ENCODE results near the gene TRH.

TRH gene

GRCh38 chr3:129943020-129943419 is 31.5 kb upstream of the TRH start:
- no peak for DNase-seq
- H3K27me3 ChIP-seq (replicated peaks; ENCODE audit: control insufficient read depth, insufficient read depth, low read length, poor library complexity, severe bottlenecking), result no peaks in the 10 kb centered on the region
- no peak overlapping the region for H3K4me3 ChIP-seq (ENCODE audit: insufficient read depth, low read depth, low read length, poor library complexity, severe bottlenecking)
- no peaks in the 10 kb centered on the region for H3K36me3 ChIP-seq (ENCODE audit: control insufficient read depth, insufficient read depth, low read length)
- no peaks in the 10 kb centered on the region for H3K4me1 ChIP-seq (ENCODE audit: control insufficient read depth, insufficient read depth, low read length, poor library complexity, severe bottlenecking)
- no peaks in the 10 kb centered on the region for H3K9me3 ChIP-seq (ENCODE audit: control insufficient read depth, low read length)
- no peak overlapping the region for H3K27ac ChIP-seq (ENCODE audit: insufficient read depth, low read length, poor library complexity, severe bottlenecking)

DNA sequence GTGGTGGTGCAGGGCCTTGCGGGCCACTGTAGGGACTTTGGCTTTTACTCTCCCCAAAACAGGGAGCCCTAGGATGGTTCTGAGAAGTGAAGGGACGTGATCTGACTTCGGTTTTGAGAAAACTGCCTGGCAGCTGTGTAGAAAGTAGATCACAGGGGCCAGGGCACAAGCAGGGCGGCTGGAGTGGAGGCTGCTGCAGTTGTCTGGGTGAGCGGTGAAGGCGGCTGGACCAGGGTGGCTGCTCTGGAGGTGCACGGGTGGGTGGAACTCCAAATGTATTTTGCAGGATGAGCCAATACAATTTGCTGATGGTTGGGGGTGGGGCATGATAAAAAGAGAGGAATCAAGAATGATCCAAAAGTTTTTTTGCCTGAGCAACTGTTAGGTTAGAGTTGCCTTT is 29.8 kb upstream of the TRH start:
- DNase-seq, result no peak
- Histone ChIP-seq H3K27ac (ENCODE audit: insufficient read depth, low read length, poor library complexity, severe bottlenecking) (no peak overlapping the region), H3K4me1 (ENCODE audit: control insufficient read depth, insufficient read depth, low read length, poor library complexity, severe bottlenecking) (no peaks in the 10 kb centered on the region), H3K27me3 (replicated peaks; ENCODE audit: control insufficient read depth, insufficient read depth, low read length, poor library complexity, severe bottlenecking) (no peaks in the 10 kb centered on the region), H3K36me3 (ENCODE audit: control insufficient read depth, insufficient read depth, low read length) (no peaks in the 10 kb centered on the region), H3K9me3 (ENCODE audit: control insufficient read depth, low read length) (no peaks in the 10 kb centered on the region), H3K4me3 (ENCODE audit: insufficient read depth, low read depth, low read length, poor library complexity, severe bottlenecking) (no peak overlapping the region)

DNA sequence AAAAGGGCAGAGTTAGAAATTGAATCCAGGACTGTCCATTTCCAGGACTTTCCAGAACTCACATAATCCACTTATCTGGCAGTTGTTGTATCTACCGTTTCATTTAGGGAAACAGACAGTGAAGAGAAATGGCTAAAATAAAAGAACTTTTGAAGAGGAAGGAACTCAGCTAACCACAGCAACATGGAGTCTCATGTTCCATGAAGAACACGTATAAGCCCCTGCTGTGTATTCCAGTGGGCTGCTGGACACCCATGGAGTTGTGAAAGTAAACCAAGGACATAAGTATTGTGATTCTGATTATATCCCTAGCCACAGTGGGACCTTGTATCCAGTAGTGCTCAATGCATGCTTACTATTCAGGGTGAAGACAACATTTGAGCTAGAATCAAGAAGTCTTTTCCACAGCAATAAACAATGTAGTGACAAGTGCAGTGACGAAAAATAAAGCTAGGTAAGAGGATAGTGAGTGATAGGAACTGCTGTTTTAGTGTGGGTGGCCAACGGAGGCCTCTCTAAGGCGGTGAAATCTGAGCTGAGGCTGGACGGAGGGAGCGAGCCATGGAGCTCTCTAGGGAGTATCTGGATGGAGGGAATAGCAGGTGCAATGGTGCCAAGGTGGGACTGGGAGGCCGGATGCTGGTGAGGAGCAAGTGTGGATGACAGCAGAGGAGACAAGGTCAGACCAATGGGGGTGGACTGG is 26.8 kb upstream of the TRH start:
- no peaks in the 10 kb centered on the region for H3K9me3 ChIP-seq (ENCODE audit: control insufficient read depth, low read length)
- no peaks in the 10 kb centered on the region for H3K36me3 ChIP-seq (ENCODE audit: control insufficient read depth, insufficient read depth, low read length)
- H3K4me3 ChIP-seq (ENCODE audit: insufficient read depth, low read depth, low read length, poor library complexity, severe bottlenecking), result no peak overlapping the region
- no peak overlapping the region for H3K27ac ChIP-seq (ENCODE audit: insufficient read depth, low read length, poor library complexity, severe bottlenecking)
- DNase-seq, result no peak
- H3K27me3 ChIP-seq (replicated peaks; ENCODE audit: control insufficient read depth, insufficient read depth, low read length, poor library complexity, severe bottlenecking), result no peaks in the 10 kb centered on the region
- no peaks in the 10 kb centered on the region for H3K4me1 ChIP-seq (ENCODE audit: control insufficient read depth, insufficient read depth, low read length, poor library complexity, severe bottlenecking)

- no peaks in the 10 kb centered on the region for H3K36me3 ChIP-seq (ENCODE audit: control insufficient read depth, insufficient read depth, low read length)
- H3K9me3 ChIP-seq (ENCODE audit: control insufficient read depth, low read length), result no peaks in the 10 kb centered on the region
- H3K4me1 ChIP-seq (ENCODE audit: control insufficient read depth, insufficient read depth, low read length, poor library complexity, severe bottlenecking), result no peaks in the 10 kb centered on the region
- no peaks in the 10 kb centered on the region for H3K27me3 ChIP-seq (replicated peaks; ENCODE audit: control insufficient read depth, insufficient read depth, low read length, poor library complexity, severe bottlenecking)
- H3K27ac ChIP-seq (ENCODE audit: insufficient read depth, low read length, poor library complexity, severe bottlenecking), result no peak overlapping the region
- no peak overlapping the region for H3K4me3 ChIP-seq (ENCODE audit: insufficient read depth, low read depth, low read length, poor library complexity, severe bottlenecking)
- DNase-seq, result no peak
Measured at GRCh38 chr3:129950318-129951046, 24.0 kb upstream of the TRH start.

- H3K9me3 ChIP-seq (ENCODE audit: control insufficient read depth, low read length), result no peaks in the 10 kb centered on the region
- DNase-seq, result no peak
- H3K4me3 ChIP-seq (ENCODE audit: insufficient read depth, low read depth, low read length, poor library complexity, severe bottlenecking), result no peak overlapping the region
- H3K4me1 ChIP-seq (ENCODE audit: control insufficient read depth, insufficient read depth, low read length, poor library complexity, severe bottlenecking), result no peaks in the 10 kb centered on the region
- no peaks in the 10 kb centered on the region for H3K36me3 ChIP-seq (ENCODE audit: control insufficient read depth, insufficient read depth, low read length)
- no peaks in the 10 kb centered on the region for H3K27me3 ChIP-seq (replicated peaks; ENCODE audit: control insufficient read depth, insufficient read depth, low read length, poor library complexity, severe bottlenecking)
- H3K27ac ChIP-seq (ENCODE audit: insufficient read depth, low read length, poor library complexity, severe bottlenecking), result no peak overlapping the region
Measured at GRCh38 chr3:129952556-129953355, 21.8 kb upstream of the TRH start.

- no peaks in the 10 kb centered on the region for H3K36me3 ChIP-seq (ENCODE audit: control insufficient read depth, insufficient read depth, low read length)
- DNase-seq, result no peak
- no peak overlapping the region for H3K27ac ChIP-seq (ENCODE audit: insufficient read depth, low read length, poor library complexity, severe bottlenecking)
- no peaks in the 10 kb centered on the region for H3K27me3 ChIP-seq (replicated peaks; ENCODE audit: control insufficient read depth, insufficient read depth, low read length, poor library complexity, severe bottlenecking)
- no peaks in the 10 kb centered on the region for H3K9me3 ChIP-seq (ENCODE audit: control insufficient read depth, low read length)
- no peaks in the 10 kb centered on the region for H3K4me1 ChIP-seq (ENCODE audit: control insufficient read depth, insufficient read depth, low read length, poor library complexity, severe bottlenecking)
- H3K4me3 ChIP-seq (ENCODE audit: insufficient read depth, low read depth, low read length, poor library complexity, severe bottlenecking), result no peak overlapping the region
Measured at GRCh38 chr3:129953621-129954020, 20.9 kb upstream of the TRH start.

- no peak for DNase-seq
- Histone ChIP-seq H3K27ac (ENCODE audit: insufficient read depth, low read length, poor library complexity, severe bottlenecking) (no peak overlapping the region), H3K27me3 (replicated peaks; ENCODE audit: control insufficient read depth, insufficient read depth, low read length, poor library complexity, severe bottlenecking) (no peaks in the 10 kb centered on the region), H3K9me3 (ENCODE audit: control insufficient read depth, low read length) (no peaks in the 10 kb centered on the region), H3K4me1 (ENCODE audit: control insufficient read depth, insufficient read depth, low read length, poor library complexity, severe bottlenecking) (no peaks in the 10 kb centered on the region), H3K36me3 (ENCODE audit: control insufficient read depth, insufficient read depth, low read length) (no peaks in the 10 kb centered on the region), H3K4me3 (ENCODE audit: insufficient read depth, low read depth, low read length, poor library complexity, severe bottlenecking) (no peak overlapping the region)
Measured at GRCh38 chr3:129954514-129954913, 20.0 kb upstream of the TRH start.

- H3K36me3 ChIP-seq (ENCODE audit: control insufficient read depth, insufficient read depth, low read length), result no peaks in the 10 kb centered on the region
- no peaks in the 10 kb centered on the region for H3K4me1 ChIP-seq (ENCODE audit: control insufficient read depth, insufficient read depth, low read length, poor library complexity, severe bottlenecking)
- H3K9me3 ChIP-seq (ENCODE audit: control insufficient read depth, low read length), result no peaks in the 10 kb centered on the region
- no peak overlapping the region for H3K4me3 ChIP-seq (ENCODE audit: insufficient read depth, low read depth, low read length, poor library complexity, severe bottlenecking)
- H3K27me3 ChIP-seq (replicated peaks; ENCODE audit: control insufficient read depth, insufficient read depth, low read length, poor library complexity, severe bottlenecking), result no peaks in the 10 kb centered on the region
- DNase-seq, result no peak
- no peak overlapping the region for H3K27ac ChIP-seq (ENCODE audit: insufficient read depth, low read length, poor library complexity, severe bottlenecking)
Measured at GRCh38 chr3:129956936-129957335, 17.6 kb upstream of the TRH start.

DNA sequence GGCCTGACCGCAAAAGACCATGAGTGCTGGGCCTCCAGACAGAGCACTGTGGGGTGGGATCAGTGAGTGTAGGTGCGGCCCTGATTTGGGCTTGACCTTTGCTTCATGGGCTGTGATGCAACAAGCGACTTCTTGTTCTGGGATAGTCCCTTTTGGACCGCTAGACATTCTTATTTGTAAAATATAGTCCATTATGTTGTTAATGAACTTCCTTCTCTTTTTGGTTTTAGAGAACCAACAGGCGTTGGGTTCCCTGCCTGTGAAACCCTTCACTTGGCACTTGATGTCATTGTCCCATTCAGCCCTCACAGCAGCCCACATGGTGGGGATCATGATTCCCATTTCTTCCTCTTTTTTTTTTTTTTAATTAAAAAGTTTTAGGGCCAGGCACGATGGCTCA is 15.8 kb upstream of the TRH start:
- DNase-seq, result no peak

DNA sequence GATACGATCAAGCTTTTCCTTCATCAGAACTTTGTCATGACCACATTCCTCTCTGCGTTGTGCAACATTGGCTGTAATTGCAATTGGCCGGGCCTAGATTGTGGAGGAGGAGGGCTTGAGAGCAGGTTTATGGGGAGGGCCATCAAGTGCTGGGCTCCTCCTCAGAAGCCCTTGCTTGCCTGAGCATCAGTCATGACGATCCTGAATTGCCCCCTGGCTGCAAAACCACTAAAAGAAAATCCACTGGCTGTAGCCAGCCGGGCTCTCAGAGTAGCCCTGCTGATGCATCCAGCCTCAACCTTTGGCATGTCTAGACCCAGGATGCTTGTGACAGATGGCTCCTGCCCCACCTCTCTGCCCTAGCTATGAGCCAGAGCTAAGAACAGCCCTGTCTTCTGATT is 13.4 kb upstream of the TRH start:
- H3K27ac ChIP-seq (ENCODE audit: insufficient read depth, low read length, poor library complexity, severe bottlenecking), result no peak overlapping the region
- H3K36me3 ChIP-seq (ENCODE audit: control insufficient read depth, insufficient read depth, low read length), result no peaks in the 10 kb centered on the region
- no peaks in the 10 kb centered on the region for H3K9me3 ChIP-seq (ENCODE audit: control insufficient read depth, low read length)
- no peak overlapping the region for H3K4me3 ChIP-seq (ENCODE audit: insufficient read depth, low read depth, low read length, poor library complexity, severe bottlenecking)
- no peak for DNase-seq
- H3K4me1 ChIP-seq (ENCODE audit: control insufficient read depth, insufficient read depth, low read length, poor library complexity, severe bottlenecking), result no peaks in the 10 kb centered on the region
- no peaks in the 10 kb centered on the region for H3K27me3 ChIP-seq (replicated peaks; ENCODE audit: control insufficient read depth, insufficient read depth, low read length, poor library complexity, severe bottlenecking)

More for the DNA sequence above, 15.8 kb upstream of the TRH start:
- H3K4me3 ChIP-seq (ENCODE audit: insufficient read depth, low read depth, low read length, poor library complexity, severe bottlenecking), result no peak overlapping the region
- no peaks in the 10 kb centered on the region for H3K4me1 ChIP-seq (ENCODE audit: control insufficient read depth, insufficient read depth, low read length, poor library complexity, severe bottlenecking)
- H3K36me3 ChIP-seq (ENCODE audit: control insufficient read depth, insufficient read depth, low read length), result no peaks in the 10 kb centered on the region
- no peaks in the 10 kb centered on the region for H3K9me3 ChIP-seq (ENCODE audit: control insufficient read depth, low read length)
- H3K27ac ChIP-seq (ENCODE audit: insufficient read depth, low read length, poor library complexity, severe bottlenecking), result no peak overlapping the region
- no peaks in the 10 kb centered on the region for H3K27me3 ChIP-seq (replicated peaks; ENCODE audit: control insufficient read depth, insufficient read depth, low read length, poor library complexity, severe bottlenecking)

Data from effector memory CD4-positive, alpha-beta T cell (primary cell).